GM18909 (cell line): ENCODE measurements around the gene OR9I1.

Experiments used
- ATAC-seq: cut with Tn5 transposase; IDR thresholded peaks from one replicate; pipeline ENCODE4 v1.9.1; 2021; ENCODE audit warnings: mild to moderate bottlenecking; ENCODE audit not compliant: unreplicated experiment, poor library complexity

The OR9I1 gene, protein sequence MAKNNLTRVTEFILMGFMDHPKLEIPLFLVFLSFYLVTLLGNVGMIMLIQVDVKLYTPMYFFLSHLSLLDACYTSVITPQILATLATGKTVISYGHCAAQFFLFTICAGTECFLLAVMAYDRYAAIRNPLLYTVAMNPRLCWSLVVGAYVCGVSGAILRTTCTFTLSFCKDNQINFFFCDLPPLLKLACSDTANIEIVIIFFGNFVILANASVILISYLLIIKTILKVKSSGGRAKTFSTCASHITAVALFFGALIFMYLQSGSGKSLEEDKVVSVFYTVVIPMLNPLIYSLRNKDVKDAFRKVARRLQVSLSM

DNA sequence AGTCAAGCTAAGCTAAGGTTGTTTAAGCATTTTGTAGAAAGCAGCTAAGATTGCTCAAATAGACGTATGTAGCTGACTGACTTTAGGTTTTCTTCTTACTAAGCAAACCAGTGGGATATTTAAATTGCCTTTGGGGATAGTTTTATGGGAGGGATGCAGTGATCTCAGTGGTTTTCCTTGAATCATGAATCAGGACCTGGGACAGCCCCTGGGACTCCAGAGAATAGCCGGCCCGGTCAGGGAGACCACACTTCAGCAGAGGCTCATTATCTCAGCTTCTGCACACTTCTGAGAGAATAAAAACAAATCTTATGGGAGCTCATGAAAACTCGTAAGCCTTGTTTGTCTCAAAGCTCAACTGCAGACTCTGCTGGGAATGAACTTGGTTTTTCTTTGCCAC lies at the start of gene OR9I1:
TSS of gene OR9I1 (minus strand) at position 62 of the 400 bp plus-strand sequence. CDS start 6,086 bp downstream, outside the sequence.
- no peak for ATAC-seq

- ATAC-seq, result no peak
Measured at GRCh38 chr11:58165504-58166106, 40.3 kb upstream of the OR9I1 start.

DNA sequence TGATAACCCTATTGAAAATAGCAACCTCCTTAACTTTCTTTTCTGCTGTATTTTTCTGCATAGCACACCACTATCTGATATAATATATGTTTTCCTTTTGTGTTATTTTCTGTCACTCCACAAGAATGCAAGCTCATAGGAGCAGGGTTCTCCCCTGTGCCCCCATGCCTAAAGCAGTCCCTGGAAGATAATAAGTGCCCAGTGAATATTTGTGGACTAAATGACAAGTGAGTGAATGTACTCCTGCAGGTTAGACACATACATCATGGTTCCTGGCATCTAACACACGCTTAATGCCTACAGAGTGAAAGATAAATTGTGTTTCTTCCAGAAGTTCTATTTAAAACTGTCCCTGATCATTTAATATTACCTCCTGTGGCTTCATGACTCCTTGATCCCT lies 39.7 kb upstream of the OR9I1 start:
- no peak for ATAC-seq

GRCh38 chr11:58164389-58164788 lies 39.1 kb upstream of the OR9I1 start:
- no peak for ATAC-seq

- ATAC-seq, result no peak
Measured at GRCh38 chr11:58152781-58153180, 27.5 kb upstream of the OR9I1 start.

GRCh38 chr11:58142761-58143160 lies 17.4 kb upstream of the OR9I1 start:
- ATAC-seq, result no peak

GRCh38 chr11:58135171-58135570 lies 9.8 kb upstream of the OR9I1 start:
- no peak for ATAC-seq

DNA sequence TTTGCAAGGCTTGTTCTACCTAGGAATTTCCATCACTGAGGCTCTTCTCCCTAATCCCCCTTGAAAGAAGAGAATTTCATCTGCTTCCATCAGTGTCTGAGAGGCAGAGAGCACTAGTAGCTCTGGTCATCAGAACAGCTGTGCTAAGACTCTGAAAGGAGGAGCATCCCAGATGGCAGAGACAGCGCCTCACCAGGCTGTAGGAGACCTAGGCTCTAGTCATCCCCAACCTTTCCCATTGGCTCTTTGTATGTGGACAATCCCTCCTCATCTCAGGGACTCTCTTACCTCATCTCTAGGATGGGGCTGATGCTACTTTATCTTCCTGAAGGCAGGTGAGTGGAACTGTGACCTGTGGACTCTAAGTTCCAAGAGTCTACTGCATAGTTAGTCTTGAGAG lies 8.8 kb upstream of the OR9I1 start:
- no peak for ATAC-seq

- ATAC-seq, result no peak
Measured at GRCh38 chr11:58133309-58134076, 8.2 kb upstream of the OR9I1 start.

- ATAC-seq, result no peak
Measured at GRCh38 chr11:58127350-58127749, 2.0 kb upstream of the OR9I1 start.

DNA sequence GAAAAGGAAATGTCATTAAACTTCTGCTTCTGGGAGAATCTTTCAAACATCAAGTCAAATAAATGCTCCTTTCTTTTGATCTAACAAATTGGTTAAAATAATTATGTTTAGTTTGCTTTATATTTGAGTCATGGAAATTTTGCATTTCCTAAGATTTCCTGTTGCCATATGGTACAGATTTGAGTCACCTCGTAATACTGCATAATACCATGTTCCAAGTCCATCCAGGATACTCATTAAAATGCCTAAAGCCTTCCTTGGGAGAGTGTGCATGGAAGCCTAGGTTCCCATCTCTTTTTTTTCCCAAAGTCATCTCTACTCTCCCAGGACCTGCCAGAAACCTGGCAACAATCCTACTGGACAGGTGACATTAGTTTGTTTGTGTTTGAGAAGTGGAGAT lies 4.2 kb downstream of the OR9I1 start:
- no peak for ATAC-seq

DNA sequence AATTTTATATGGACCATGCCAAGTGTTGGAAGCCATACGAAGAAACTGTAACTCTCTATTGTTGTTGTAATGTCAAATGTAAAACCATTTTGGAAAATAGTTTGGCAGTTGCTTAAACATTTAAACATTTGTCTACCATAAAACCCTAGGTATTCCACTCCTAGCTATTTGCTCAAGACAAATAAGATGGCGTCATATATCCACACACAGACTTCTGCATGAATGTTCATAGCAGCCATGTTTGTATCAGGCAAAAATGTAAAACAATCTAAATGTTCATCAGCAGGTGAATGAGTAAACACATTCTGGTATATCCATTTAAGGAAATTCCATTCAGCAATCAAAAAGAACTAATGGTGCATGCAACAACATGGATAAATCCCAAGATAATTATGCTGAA lies 27.9 kb downstream of the OR9I1 start:
- ATAC-seq, result no peak

- no peak for ATAC-seq
Measured at GRCh38 chr11:58086528-58086927, 38.8 kb downstream of the OR9I1 start.

DNA sequence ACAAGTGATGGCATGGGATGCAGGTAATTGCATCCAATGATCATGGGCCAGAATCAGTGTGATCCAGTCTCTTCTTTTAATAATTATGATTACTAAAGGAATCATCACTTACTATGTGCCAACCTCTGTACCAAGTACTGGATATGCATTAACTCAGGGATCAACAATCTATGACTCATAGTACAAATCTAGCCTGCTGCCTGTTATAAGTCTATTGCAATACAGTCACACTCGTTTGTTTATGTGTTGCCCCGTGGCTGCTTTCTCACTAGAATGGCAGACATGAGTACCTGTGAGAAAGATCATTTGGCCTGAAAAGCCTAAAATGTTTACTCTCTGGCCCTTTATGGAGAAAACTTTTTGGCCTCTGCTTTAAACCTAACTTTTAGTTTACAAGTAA lies 49.5 kb downstream of the OR9I1 start:
- no peak for ATAC-seq

DNA sequence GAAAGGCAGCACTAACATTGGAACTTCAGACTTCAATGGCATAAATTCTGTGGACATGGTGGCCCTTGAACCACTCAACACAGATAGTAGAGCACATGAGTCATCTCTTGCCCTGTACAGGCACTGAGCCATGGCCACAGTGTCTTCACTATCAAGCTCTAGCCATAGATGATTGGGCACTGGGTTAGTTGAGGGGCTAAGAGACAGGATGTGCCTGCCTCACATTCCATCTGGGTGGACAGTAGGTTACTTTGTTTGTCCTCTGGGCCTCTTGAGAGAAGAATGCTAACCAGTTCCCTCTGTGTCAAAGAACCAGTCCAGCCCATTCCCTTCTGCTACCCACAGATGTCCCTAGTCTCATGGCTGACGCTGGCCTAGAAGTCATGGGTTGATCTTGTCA lies 54.7 kb downstream of the OR9I1 start:
- ATAC-seq, result no peak

DNA sequence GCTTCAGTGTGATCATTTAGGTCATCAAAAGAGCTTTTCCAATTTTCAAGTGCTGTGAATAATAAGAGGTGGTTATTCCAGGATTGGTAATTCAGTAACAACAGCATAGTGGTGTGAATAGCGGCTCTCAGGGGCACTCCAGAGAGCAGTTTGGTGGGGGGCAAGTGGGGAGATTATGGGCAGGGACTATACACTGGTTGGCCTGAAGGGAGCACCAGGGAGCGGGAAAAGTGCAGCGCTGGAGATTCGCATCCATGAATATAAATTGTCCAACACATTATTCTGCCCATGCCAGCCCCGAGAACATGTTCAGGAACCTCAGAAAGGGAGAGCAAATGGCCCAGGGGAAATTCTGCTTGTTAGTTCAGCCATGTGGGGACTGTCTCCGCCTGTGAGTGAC lies 56.7 kb downstream of the OR9I1 start:
- ATAC-seq, result no peak

GRCh38 chr11:58067685-58068084 lies 57.6 kb downstream of the OR9I1 start:
- no peak for ATAC-seq
